ENCODE measurements around the gene BAG5. TPM values are rescaled to one million over a fixed set of nuclear protein-coding genes. Genes with fewer than 3 reads are reported as not detected.

The BAG5 gene
- total RNA-seq, 1 donor from 2014 or later = 16.4 TPM

- ATAC-seq = no peak
- DNase-seq = no peak
- intact Hi-C loops (cut with micrococcal nuclease) = no loop called here
Observed at GRCh38 chr14:103548463-103549351, 13.8 kb downstream of the BAG5 start.

- DNase-seq (peak; percentile 26), ATAC-seq (no peak)
Observed at GRCh38 chr14:103547941-103548462, 14.5 kb downstream of the BAG5 start.

GRCh38 chr14:103547455-103547940 lies 15.0 kb downstream of the BAG5 start:
- ATAC-seq (no peak), DNase-seq (no peak)
- intact Hi-C loops (cut with micrococcal nuclease) = no loop called here

More at GRCh38 chr14:103547941-103548462, 14.5 kb downstream of the BAG5 start:
- intact Hi-C loops (cut with micrococcal nuclease) = no loop called here

- ATAC-seq = peak; percentile 8
- peak; percentile 85 for DNase-seq
- intact Hi-C loops (cut with micrococcal nuclease) = no loop called here
Observed at GRCh38 chr14:103546652-103547454, 15.6 kb downstream of the BAG5 start.

- intact Hi-C loops (cut with micrococcal nuclease) = no loop called here
- DNase-seq (peak; percentile 40), ATAC-seq (no peak)
Observed at GRCh38 chr14:103545915-103546651, 16.4 kb downstream of the BAG5 start.

- peak; percentile 34 for DNase-seq
Observed at GRCh38 chr14:103545219-103545914, 17.1 kb downstream of the BAG5 start.

GRCh38 chr14:103544388-103545218 lies 17.9 kb downstream of the BAG5 start:
- DNase-seq = peak; percentile 81
- ATAC-seq = peak; percentile 10

More at GRCh38 chr14:103545219-103545914, 17.1 kb downstream of the BAG5 start:
- no peak for ATAC-seq
- intact Hi-C loops (cut with micrococcal nuclease) = no loop called here

GRCh38 chr14:103543721-103544387 lies 18.6 kb downstream of the BAG5 start:
- ATAC-seq (no peak), DNase-seq (peak; percentile 58)
- intact Hi-C loops (cut with micrococcal nuclease) = no loop called here

More at GRCh38 chr14:103544388-103545218, 17.9 kb downstream of the BAG5 start:
- intact Hi-C loops (cut with micrococcal nuclease) = no loop called here

GRCh38 chr14:103543140-103543539 lies 19.3 kb downstream of the BAG5 start:
- ATAC-seq (no peak), DNase-seq (peak; percentile 34)
- intact Hi-C loops (cut with micrococcal nuclease) = no loop called here

- peak; percentile 33 for ATAC-seq
- DNase-seq = peak; percentile 81
- intact Hi-C loops (cut with micrococcal nuclease) = no loop called here
Observed at GRCh38 chr14:103542605-103543088, 19.8 kb downstream of the BAG5 start.

GRCh38 chr14:103541709-103542604 lies 20.5 kb downstream of the BAG5 start:
- intact Hi-C loops (cut with micrococcal nuclease) = no loop called here
- ATAC-seq (no peak), DNase-seq (peak; percentile 37)

GRCh38 chr14:103540821-103541708 lies 21.4 kb downstream of the BAG5 start:
- intact Hi-C loops (cut with micrococcal nuclease) = no loop called here
- DNase-seq = peak; percentile 34
- no peak for ATAC-seq

- ATAC-seq (peak; percentile 0), DNase-seq (peak; percentile 31)
- intact Hi-C loops (cut with micrococcal nuclease) = no loop called here
Observed at GRCh38 chr14:103539056-103539825, 23.2 kb downstream of the BAG5 start.

Data from left ventricle myocardium superior (tissue), 1 donor.